Pancreas (tissue), 10 donors: Measurements from ENCODE around the gene FILIP1L. TPM values are rescaled to one million over a fixed set of nuclear protein-coding genes. Genes with fewer than 3 reads are reported as not detected.
A peak's percentile ranks its signal among the peaks of the same experiment; 100 is the strongest.

ENCODE experiments used
- ATAC-seq, 4 donors: fragments of 200-7000 bp; cut with Tn5 transposase; one replicate each; pipeline versions ENCODE4 v1.8.0 to v1.9.1; 2020; ENCODE audit warnings: mild to moderate bottlenecking in 4 of 4, moderate library complexity in 4 of 4
- DNase-seq, 6 donors: peaks; one replicate each; pipeline ENCODE4 v3.0.0-alpha.2; 2020
- FAIRE-seq: peaks from 2 replicates; lab custom pipeline; 2012; peaks lifted over from hg19 to GRCh38; lab: Jason Lieb, UNC
- H3K27ac ChIP-seq, 4 donors: fragments of 200-600 bp; sonication (generic); 1 replicate in 3 of 4; 2 replicates in 1 of 4; pipeline versions ENCODE4 v1.5.0 to v1.8.0; 2020
- H3K27me3 ChIP-seq, 4 donors: fragments of 200-600 bp; one replicate each; pipeline ENCODE4 v1.8.0; 2021
- H3K36me3 ChIP-seq, 3 donors: fragments of 200-600 bp; sonication (generic) in 1 of 3; one replicate each; pipeline versions ENCODE4 v1.5.0 to v1.8.0; 2020 to 2021
- H3K4me1 ChIP-seq, 3 donors: fragments of 200-600 bp; one replicate each; pipeline ENCODE4 v1.8.0; 2021
- H3K4me3 ChIP-seq, 4 donors: fragments of 200-600 bp; sonication (generic) in 2 of 4; one replicate each; pipeline versions ENCODE4 v1.5.0 to v1.8.0; 2020 to 2021
- H3K9me3 ChIP-seq, 4 donors: fragments of 200-600 bp; one replicate each; pipeline ENCODE4 v1.8.0; 2021
- WGBS, 2 donors: extraction: QIAGEN DNeasy Blood & Tissue Kit; methylation state at CpG; one replicate each; pipeline ENCODE4 v1.1.7; 2013; 5-methylcytosine and 5-hydroxymethylcytosine counted together
- intact Hi-C, 3 donors: fragments of 100-400 bp; cut with DNase I; formaldehyde crosslinking; loops; one replicate each; pipeline versions ENCODE4 v1.11.1 to v1.14.2; 2022
- polyA plus RNA-seq, 2 donors: library from polyadenylated mRNA; stranded (reverse); fragments of 200-250 nt; gene quantifications; one replicate each; pipeline ENCODE4 v1.2.3, GENCODE V29; 2013
- total RNA-seq, 6 donors: library from RNA; stranded (reverse); fragmentation: NEBNext Ultra II Directional in 4 of 6; extraction: Animal tissue kit (Norgen Biotek cat#: 25700) in 4 of 6; gene quantifications; one replicate each; pipeline versions ENCODE4 v1.2.1 to v1.2.4, GENCODE V29; 2021 to 2023
- TF ChIP-seq, protein P1 (sequence below), 4 donors: fragments of 200-600 bp; sonication (generic) in 3 of 4; IDR thresholded peaks; one replicate each; pipeline versions ENCODE4 v1.5.0 to v1.8.0; 2021; ENCODE audit warnings: antibody characterized with exemption in 4 of 4
- donor health status: healthy with polysubstance abuse.
- donor health status: DM: no; HTN: no; CAD: no; lungs with moderate emphysema.
- donor health status: DM: no; HTN: no; CAD: no.
- donor health status: control.
- donor health status: control.
- donor health status: Bipolar disorder and iron deficiency.
- donor health status: DM: yes; HTN: yes; CAD: no.
- donor health status: DM: no; HTN: no; CAD: no.
- donor health status: DM: no; HTN: no; CAD: no.
- donor health status: DM: yes; HTN: yes; CAD: no.

FILIP1L gene
- total and polyA plus RNA-seq, 8 donors, result 12.5 to 37.7 (median 15.8) TPM

DNA sequence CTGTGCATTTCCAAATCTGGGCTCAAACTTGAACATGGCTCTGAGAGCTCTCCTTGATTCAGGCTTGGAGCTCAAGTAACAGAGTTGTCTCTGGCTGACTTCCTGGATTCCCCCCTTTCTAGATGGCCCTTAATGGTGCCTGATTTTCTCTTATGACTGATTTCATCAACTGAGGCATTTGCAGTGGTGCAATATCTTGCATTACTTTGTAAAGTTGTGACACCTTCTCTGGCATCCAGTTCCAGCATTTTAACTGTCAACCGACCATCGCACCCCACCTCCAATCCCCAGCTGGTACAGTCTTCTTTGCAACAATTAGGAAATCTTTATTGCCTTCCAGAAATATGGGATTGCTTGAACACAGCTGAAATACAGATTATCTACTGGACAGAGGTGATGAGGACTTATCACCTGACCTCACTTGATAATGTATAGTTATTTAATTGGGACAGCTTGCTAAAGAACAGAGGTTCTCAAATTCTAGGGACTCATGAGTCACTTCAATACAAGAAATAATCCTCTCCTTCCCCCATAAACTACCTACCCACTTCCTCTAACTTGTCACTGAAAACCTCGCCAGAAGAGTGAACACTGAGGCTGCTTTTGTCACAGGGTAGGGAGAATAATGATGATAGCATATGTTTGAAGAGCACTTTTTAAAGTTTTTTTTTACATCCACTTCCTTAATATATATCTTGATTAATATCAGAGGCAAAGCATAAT lies 41.8 kb downstream of the FILIP1L start:
- no peaks in the 10 kb centered on the region for H3K9me3 ChIP-seq
- no peaks in the 10 kb centered on the region for H3K36me3 ChIP-seq
- no peak overlapping the region for H3K27ac ChIP-seq
- TF ChIP-seq, protein P1, sequence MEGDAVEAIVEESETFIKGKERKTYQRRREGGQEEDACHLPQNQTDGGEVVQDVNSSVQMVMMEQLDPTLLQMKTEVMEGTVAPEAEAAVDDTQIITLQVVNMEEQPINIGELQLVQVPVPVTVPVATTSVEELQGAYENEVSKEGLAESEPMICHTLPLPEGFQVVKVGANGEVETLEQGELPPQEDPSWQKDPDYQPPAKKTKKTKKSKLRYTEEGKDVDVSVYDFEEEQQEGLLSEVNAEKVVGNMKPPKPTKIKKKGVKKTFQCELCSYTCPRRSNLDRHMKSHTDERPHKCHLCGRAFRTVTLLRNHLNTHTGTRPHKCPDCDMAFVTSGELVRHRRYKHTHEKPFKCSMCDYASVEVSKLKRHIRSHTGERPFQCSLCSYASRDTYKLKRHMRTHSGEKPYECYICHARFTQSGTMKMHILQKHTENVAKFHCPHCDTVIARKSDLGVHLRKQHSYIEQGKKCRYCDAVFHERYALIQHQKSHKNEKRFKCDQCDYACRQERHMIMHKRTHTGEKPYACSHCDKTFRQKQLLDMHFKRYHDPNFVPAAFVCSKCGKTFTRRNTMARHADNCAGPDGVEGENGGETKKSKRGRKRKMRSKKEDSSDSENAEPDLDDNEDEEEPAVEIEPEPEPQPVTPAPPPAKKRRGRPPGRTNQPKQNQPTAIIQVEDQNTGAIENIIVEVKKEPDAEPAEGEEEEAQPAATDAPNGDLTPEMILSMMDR (IDR thresholded peaks at IDR 0.05), result no peak
- FAIRE-seq (no peak), ATAC-seq (no peak), DNase-seq (no peak)
- intact Hi-C loops, result loop anchor here in 1 of 3 donors (10.0 kb wide), 1 partner anchor 182 kb away; no protein-coding TSS in a partner anchor
- peaks cover 0 to 7% (median 5%) of the 10 kb centered on the region in 3 donors for H3K4me1 ChIP-seq
- no peaks in the 10 kb centered on the region for H3K27me3 ChIP-seq
- H3K4me3 ChIP-seq, result no peak overlapping the region
- WGBS, 2 donors, result 92 to 96% methylated on average over 3 of the region's 3 CpGs

DNA sequence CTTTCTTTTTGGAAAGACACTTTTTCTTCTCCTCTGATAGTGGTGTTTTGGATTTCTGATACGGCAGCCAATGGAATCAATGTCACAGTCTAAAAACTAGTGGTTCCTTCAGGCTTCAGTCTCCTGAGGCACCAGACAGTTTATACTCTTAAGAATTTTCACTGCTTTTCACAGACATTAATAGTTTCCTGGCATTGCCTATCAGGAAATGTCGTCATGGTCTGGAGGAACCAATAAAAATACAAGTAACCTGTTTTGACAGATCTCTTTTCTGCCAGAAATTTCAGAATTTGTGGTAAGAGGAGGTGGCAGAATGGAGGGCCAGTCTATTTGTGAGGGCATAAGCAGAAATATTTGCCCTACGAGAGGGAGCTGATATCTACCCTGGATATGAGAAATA lies 44.8 kb downstream of the FILIP1L start:
- 85 to 86% methylated on average over 3 of the region's 3 CpGs for WGBS, 2 donors
- Histone ChIP-seq H3K36me3 (no peaks in the 10 kb centered on the region), H3K4me1 (no peaks in the 10 kb centered on the region), H3K9me3 (no peaks in the 10 kb centered on the region), H3K4me3 (no peak overlapping the region), H3K27ac (no peak overlapping the region), H3K27me3 (no peaks in the 10 kb centered on the region)
- DNase-seq (no peak), ATAC-seq (no peak), FAIRE-seq (no peak)
- TF ChIP-seq, protein P1 (IDR thresholded peaks at IDR 0.05), result no peak
- intact Hi-C loops, result loop anchor here in 2 of 3 donors (10.0 kb wide), 2 partner anchors 185 to 235 kb away; no protein-coding TSS in a partner anchor

DNA sequence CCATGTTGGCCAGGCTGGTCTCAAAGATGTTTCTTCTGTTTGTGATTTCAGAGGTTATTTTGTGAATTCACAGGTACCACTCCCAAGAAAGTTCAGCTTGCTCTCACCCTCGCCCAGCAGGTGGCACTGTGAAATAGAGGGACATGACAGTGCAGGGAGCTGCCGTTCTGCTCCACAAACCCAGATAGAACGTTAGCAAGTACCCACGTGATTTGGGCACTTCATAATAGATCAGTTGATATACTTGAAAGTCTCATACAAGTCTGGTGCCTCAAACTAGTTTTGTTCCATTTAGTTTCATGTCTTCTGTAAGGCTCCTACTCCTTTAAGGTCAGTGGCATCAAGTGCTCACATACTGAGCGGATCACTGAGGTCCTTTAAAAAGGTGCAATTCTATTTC lies 45.5 kb downstream of the FILIP1L start:
- TF ChIP-seq, protein P1 (IDR thresholded peaks at IDR 0.05), result peak; percentile 50 to 57 (median 53)
- 11 to 25% methylated on average over 5 of the region's 5 CpGs for WGBS, 2 donors
- no peaks in the 10 kb centered on the region for H3K4me1 ChIP-seq
- no peaks in the 10 kb centered on the region for H3K9me3 ChIP-seq
- no peak overlapping the region for H3K4me3 ChIP-seq
- DNase-seq (peak; percentile 60 to 82 (median 72)), ATAC-seq (peak; percentile 83 to 96 (median 94)), FAIRE-seq (no peak)
- intact Hi-C loops, result loop anchor here in 2 of 3 donors (10.0 kb wide), 2 partner anchors 186 to 234 kb away; no protein-coding TSS in a partner anchor
- H3K27me3 ChIP-seq, result no peaks in the 10 kb centered on the region
- H3K36me3 ChIP-seq, result no peaks in the 10 kb centered on the region
- H3K27ac ChIP-seq, result no peak overlapping the region

DNA sequence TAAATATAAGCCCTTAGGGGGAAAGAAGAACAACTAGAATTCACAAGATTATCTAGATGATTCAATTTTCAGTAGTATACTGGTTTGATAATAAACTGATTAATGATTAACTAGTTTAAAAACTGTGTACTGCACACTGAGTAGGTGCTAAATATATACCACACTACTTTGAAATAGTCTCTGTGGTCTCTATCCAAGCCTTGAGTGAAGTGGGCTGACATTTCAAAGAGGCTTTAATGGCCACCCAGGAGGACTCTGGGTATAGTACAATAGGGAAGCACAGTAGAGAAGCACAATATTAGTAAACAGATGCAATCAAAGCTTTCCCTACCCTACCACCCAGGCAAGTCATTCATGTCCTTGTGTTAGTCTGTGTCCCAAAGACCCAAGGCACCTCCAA lies 46.7 kb downstream of the FILIP1L start:
- Histone ChIP-seq H3K27ac (no peak overlapping the region), H3K27me3 (no peaks in the 10 kb centered on the region), H3K9me3 (no peaks in the 10 kb centered on the region), H3K36me3 (no peaks in the 10 kb centered on the region), H3K4me3 (no peak overlapping the region), H3K4me1 (no peaks in the 10 kb centered on the region)
- DNase-seq (no peak), ATAC-seq (peak in 1 of 4 donors; percentile 42), FAIRE-seq (no peak)
- intact Hi-C loops, result loop anchor here in 2 of 3 donors (10.0 kb wide), 2 partner anchors 187 to 233 kb away; no protein-coding TSS in a partner anchor
- TF ChIP-seq, protein P1 (IDR thresholded peaks at IDR 0.05), result no peak
